GM19324 (cell line): Measurements from ENCODE around the gene FARP2.
"Not testable (repeated sequence)": the region's sequence is repeated elsewhere in the genome, so short reads cannot be mapped to it uniquely, and the experiment has no call there.

Experiments used
- ATAC-seq: cut with Tn5 transposase; IDR thresholded peaks from one replicate; pipeline ENCODE4 v1.9.1; 2021; ENCODE audit warnings: mild to moderate bottlenecking, moderate library complexity; ENCODE audit not compliant: unreplicated experiment, low FRiP score

Gene FARP2

GRCh38 chr2:241451840-241452506 lies 95.9 kb downstream of the FARP2 start:
- no peak for ATAC-seq

- not testable (repeated sequence) for ATAC-seq
Measured at GRCh38 chr2:241453919-241454318, 97.8 kb downstream of the FARP2 start.

- ATAC-seq, result no peak
Measured at GRCh38 chr2:241454837-241455485, 98.9 kb downstream of the FARP2 start.

- no peak for ATAC-seq
Measured at GRCh38 chr2:241456546-241456945, 100.5 kb downstream of the FARP2 start.

- ATAC-seq, result no peak
Measured at GRCh38 chr2:241458687-241459086, 102.6 kb downstream of the FARP2 start.

- no peak for ATAC-seq
Measured at GRCh38 chr2:241459520-241459919, 103.4 kb downstream of the FARP2 start.

GRCh38 chr2:241460631-241461030 lies 104.5 kb downstream of the FARP2 start:
- no peak for ATAC-seq

- no peak for ATAC-seq
Measured at GRCh38 chr2:241461693-241462677, 105.9 kb downstream of the FARP2 start.

GRCh38 chr2:241463276-241464135 lies 107.4 kb downstream of the FARP2 start:
- no peak for ATAC-seq

GRCh38 chr2:241465543-241465942 lies 109.5 kb downstream of the FARP2 start:
- ATAC-seq, result no peak

GRCh38 chr2:241466230-241466629 lies 110.1 kb downstream of the FARP2 start:
- ATAC-seq, result no peak

- no peak for ATAC-seq
Measured at GRCh38 chr2:241467777-241468475, 111.8 kb downstream of the FARP2 start.

GRCh38 chr2:241468476-241468781 lies 112.3 kb downstream of the FARP2 start:
- no peak for ATAC-seq

- no peak for ATAC-seq
Measured at GRCh38 chr2:241469746-241470145, 113.7 kb downstream of the FARP2 start.

- ATAC-seq, result no peak
Measured at GRCh38 chr2:241473399-241473798, 117.3 kb downstream of the FARP2 start.

- no peak for ATAC-seq
Measured at GRCh38 chr2:241475267-241475666, 119.2 kb downstream of the FARP2 start.

- no peak for ATAC-seq
Measured at GRCh38 chr2:241478166-241478565, 122.1 kb downstream of the FARP2 start.

- no peak for ATAC-seq
Measured at GRCh38 chr2:241479026-241479898, 123.2 kb downstream of the FARP2 start.

GRCh38 chr2:241481687-241482086 lies 125.6 kb downstream of the FARP2 start:
- no peak for ATAC-seq
